WTC11 (cell line): ENCODE data around the gene SCYGR3. TPM values are rescaled to one million over a fixed set of nuclear protein-coding genes. Genes with fewer than 3 reads are reported as not detected.

ENCODE experiments used
- ATAC-seq: fragments of 200-7000 bp; cut with Tn5 transposase; 2 replicates; pipeline ENCODE4 v1.10.0; 2021; ENCODE audit warnings: mild to moderate bottlenecking, moderate library complexity
- CTCF ChIA-PET: fragments of 300-600 bp; sonication (Branson Sonifier 250); formaldehyde crosslinking; loops from one replicate; lab custom pipeline; 2021; ENCODE audit warnings: antibody characterized with exemption; lab: Charles Lee
- POLR2A ChIA-PET: fragments of 350-600 bp; sonication (Branson Sonifier 250); formaldehyde crosslinking; loops from one replicate; lab custom pipeline; 2021; ENCODE audit warnings: antibody characterized with exemption; lab: Charles Lee
- DNase-seq: peaks from one replicate; pipeline ENCODE4 v3.0.0; 2021; ENCODE audit warnings: low spot score
- H3K27ac Mint-ChIP-seq: 2 replicates; pipeline ENCODE4 v1.8.0; 2021; ENCODE audit warnings: mixed read lengths
- H3K27me3 Mint-ChIP-seq: 2 replicates; pipeline ENCODE4 v1.8.0; 2021; ENCODE audit warnings: low read depth, mild to moderate bottlenecking, moderate library complexity, mixed read lengths
- H3K36me3 Mint-ChIP-seq: 2 replicates; pipeline ENCODE4 v1.8.0; 2021; ENCODE audit warnings: mixed read lengths
- H3K4me1 Mint-ChIP-seq: 2 replicates; pipeline ENCODE4 v1.8.0; 2022; ENCODE audit warnings: mixed read lengths
- H3K4me3 Mint-ChIP-seq: 2 replicates; pipeline ENCODE4 v1.8.0; 2021; ENCODE audit warnings: mild to moderate bottlenecking, moderate library complexity, mixed read lengths
- H3K9me3 Mint-ChIP-seq: 2 replicates; pipeline ENCODE4 v1.8.0; 2021; ENCODE audit warnings: mixed read lengths
- ATF1 ChIP-seq: sonication (generic); formaldehyde crosslinking; IDR thresholded peaks from 2 replicates; pipeline ENCODE4 v1.8.1; 2023; ENCODE audit warnings: mild to moderate bottlenecking, moderate library complexity, missing genetic modification reagents
- ATF2 ChIP-seq: sonication (generic); formaldehyde crosslinking; IDR thresholded peaks from 2 replicates; pipeline ENCODE4 v1.8.1; 2022; ENCODE audit warnings: low read depth, missing genetic modification reagents, borderline replicate concordance
- ATF3 ChIP-seq: sonication (generic); formaldehyde crosslinking; conservative IDR thresholded peaks from 2 replicates; pipeline ENCODE4 v1.8.1; 2022; ENCODE audit warnings: mild to moderate bottlenecking, missing genetic modification reagents
- CREM ChIP-seq: sonication (generic); formaldehyde crosslinking; IDR thresholded peaks from 2 replicates; pipeline ENCODE4 v1.8.1; 2022; ENCODE audit warnings: mild to moderate bottlenecking, missing genetic modification reagents, moderate library complexity
- FOXJ3 ChIP-seq: sonication (generic); formaldehyde crosslinking; IDR thresholded peaks from 2 replicates; pipeline ENCODE4 v1.9.0; 2021; ENCODE audit warnings: missing genetic modification reagents, mild to moderate bottlenecking, borderline replicate concordance
- GABPB1 ChIP-seq: sonication (generic); formaldehyde crosslinking; IDR thresholded peaks from 2 replicates; pipeline ENCODE4 v1.8.1; 2023; ENCODE audit warnings: mild to moderate bottlenecking, missing genetic modification reagents
- HMGXB4 ChIP-seq: sonication (generic); formaldehyde crosslinking; IDR thresholded peaks from 2 replicates; pipeline ENCODE4 v1.8.1; 2023; ENCODE audit warnings: mild to moderate bottlenecking, moderate library complexity, missing genetic modification reagents
- NR3C1 ChIP-seq: sonication (generic); formaldehyde crosslinking; conservative IDR thresholded peaks from 2 replicates; pipeline ENCODE4 v1.8.1; 2023; ENCODE audit warnings: low read depth, mild to moderate bottlenecking, missing genetic modification reagents
- PRDM15 ChIP-seq: sonication (generic); formaldehyde crosslinking; IDR thresholded peaks from 2 replicates; pipeline ENCODE4 v1.8.0; 2022; ENCODE audit warnings: missing genetic modification reagents
- PRRX2 ChIP-seq: fragments of 250-450 bp; sonication (Bioruptor Pico); IDR thresholded peaks from 2 replicates; pipeline ENCODE4 v1.8.0; 2021; ENCODE audit warnings: mild to moderate bottlenecking
- RORB ChIP-seq: fragments of 250-450 bp; sonication (Bioruptor Pico); IDR thresholded peaks from 2 replicates; pipeline ENCODE4 v1.9.0; 2021; ENCODE audit warnings: mild to moderate bottlenecking
- SP1 ChIP-seq: sonication (generic); formaldehyde crosslinking; conservative IDR thresholded peaks from 2 replicates; pipeline ENCODE4 v1.8.1; 2022; ENCODE audit warnings: missing genetic modification reagents
- TEAD4 ChIP-seq: sonication (generic); formaldehyde crosslinking; IDR thresholded peaks from 2 replicates; pipeline ENCODE4 v1.8.0; 2022; ENCODE audit warnings: mild to moderate bottlenecking, missing genetic modification reagents
- USF1 ChIP-seq: sonication (generic); formaldehyde crosslinking; IDR thresholded peaks from 2 replicates; pipeline ENCODE4 v1.8.0; 2022; ENCODE audit warnings: mild to moderate bottlenecking, missing genetic modification reagents
- ZMAT4 ChIP-seq: fragments of 250-450 bp; sonication (Bioruptor Pico); IDR thresholded peaks from 2 replicates; pipeline ENCODE4 v1.9.0; 2021; ENCODE audit warnings: mild to moderate bottlenecking
- ZNF263 ChIP-seq: sonication (generic); formaldehyde crosslinking; IDR thresholded peaks from 2 replicates; pipeline ENCODE4 v1.8.1; 2022; ENCODE audit warnings: low read depth, mild to moderate bottlenecking, moderate library complexity, missing genetic modification reagents
- ZNF512 ChIP-seq: sonication (generic); formaldehyde crosslinking; IDR thresholded peaks from 2 replicates; pipeline ENCODE4 v1.8.1; 2022; ENCODE audit warnings: missing genetic modification reagents, borderline replicate concordance
- total RNA-seq: library from RNA; stranded (reverse); gene quantifications from 3 replicates; pipeline ENCODE4 v1.2.3, GENCODE V29; 2021

The SCYGR3 gene
- total RNA-seq, 1 experiment from 2014 or later: not detected

- ChIA-PET POLR2A (no interaction called here), CTCF (no interaction called here)
- Mint-ChIP-seq H3K4me3 (no peak overlapping the region), H3K36me3 (no peaks in the 10 kb centered on the region), H3K9me3 (no peaks in the 10 kb centered on the region), H3K4me1 (peaks cover 24% of the 10 kb centered on the region), H3K27ac (no peak overlapping the region), H3K27me3 (no peaks in the 10 kb centered on the region)
- no peak for ATAC-seq
- DNase-seq: no peak
- no peak for TF ChIP-seq ZNF512
- no peak for TF ChIP-seq TEAD4 (CRISPR knock-in tag)
- no peak for TF ChIP-seq ZMAT4 (CRISPR knock-in tag)
- TF ChIP-seq GABPB1 (CRISPR knock-in tag): no peak
- TF ChIP-seq FOXJ3 (CRISPR knock-in tag): no peak
- no peak for TF ChIP-seq SP1 (CRISPR knock-in tag)
- no peak for TF ChIP-seq ATF1 (CRISPR knock-in tag)
- TF ChIP-seq ZNF263 (CRISPR knock-in tag): no peak
- no peak for TF ChIP-seq HMGXB4 (CRISPR knock-in tag)
- TF ChIP-seq RORB (CRISPR knock-in tag): no peak
- TF ChIP-seq NR3C1 (CRISPR knock-in tag): no peak
- no peak for TF ChIP-seq PRRX2
- no peak for TF ChIP-seq CREM (CRISPR knock-in tag)
- no peak for TF ChIP-seq USF1 (CRISPR knock-in tag)
- no peak for TF ChIP-seq ATF2 (CRISPR knock-in tag)
- no peak for TF ChIP-seq ATF3 (CRISPR knock-in tag)
- no peak for TF ChIP-seq PRDM15 (CRISPR knock-in tag)
Observed at GRCh38 chr2:227568852-227569169, 45.8 kb downstream of the SCYGR3 start.
